PC-9 (cell line): Measurements from ENCODE around the gene INTS1.

ENCODE experiments used
- EZH2 ChIP-seq: fragments of 200-600 bp; sonication (generic); IDR thresholded peaks from 2 replicates; pipeline ENCODE4 v1.8.0; 2017; ENCODE audit warnings: antibody characterized with exemption, low read depth
- TF ChIP-seq, protein P1 (sequence below): fragments of 200-600 bp; sonication (generic); conservative IDR thresholded peaks from 2 replicates; pipeline ENCODE4 v1.6.1; 2017; ENCODE audit warnings: mixed run types, antibody characterized with exemption, mild to moderate bottlenecking, moderate library complexity

DNA sequence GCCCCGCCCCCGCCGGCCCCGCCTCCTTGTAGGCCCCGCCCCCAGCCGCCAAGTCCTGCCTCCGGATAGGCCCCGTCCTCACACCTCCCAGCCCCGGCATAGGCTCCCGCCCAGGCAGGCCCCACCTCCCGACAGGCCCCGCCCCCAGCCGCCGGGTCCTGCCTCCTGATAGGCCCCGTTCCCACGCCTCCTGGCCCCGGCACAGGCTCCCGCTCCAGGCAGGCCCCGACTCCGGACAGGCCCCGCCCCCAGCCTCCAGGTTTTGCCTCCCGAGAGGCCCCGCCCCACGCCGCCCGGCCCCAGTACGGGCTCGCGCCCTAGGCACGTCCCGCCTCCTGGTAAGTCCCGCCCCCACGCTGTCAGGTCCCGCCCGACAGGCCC lies 44.7 kb downstream of the INTS1 start:
- TF ChIP-seq, protein P1, sequence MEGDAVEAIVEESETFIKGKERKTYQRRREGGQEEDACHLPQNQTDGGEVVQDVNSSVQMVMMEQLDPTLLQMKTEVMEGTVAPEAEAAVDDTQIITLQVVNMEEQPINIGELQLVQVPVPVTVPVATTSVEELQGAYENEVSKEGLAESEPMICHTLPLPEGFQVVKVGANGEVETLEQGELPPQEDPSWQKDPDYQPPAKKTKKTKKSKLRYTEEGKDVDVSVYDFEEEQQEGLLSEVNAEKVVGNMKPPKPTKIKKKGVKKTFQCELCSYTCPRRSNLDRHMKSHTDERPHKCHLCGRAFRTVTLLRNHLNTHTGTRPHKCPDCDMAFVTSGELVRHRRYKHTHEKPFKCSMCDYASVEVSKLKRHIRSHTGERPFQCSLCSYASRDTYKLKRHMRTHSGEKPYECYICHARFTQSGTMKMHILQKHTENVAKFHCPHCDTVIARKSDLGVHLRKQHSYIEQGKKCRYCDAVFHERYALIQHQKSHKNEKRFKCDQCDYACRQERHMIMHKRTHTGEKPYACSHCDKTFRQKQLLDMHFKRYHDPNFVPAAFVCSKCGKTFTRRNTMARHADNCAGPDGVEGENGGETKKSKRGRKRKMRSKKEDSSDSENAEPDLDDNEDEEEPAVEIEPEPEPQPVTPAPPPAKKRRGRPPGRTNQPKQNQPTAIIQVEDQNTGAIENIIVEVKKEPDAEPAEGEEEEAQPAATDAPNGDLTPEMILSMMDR = no peak
- no peak for TF ChIP-seq EZH2
